Inflammatory macrophage treated with lipopolysaccharide for 4 hours (primary cell): Measurements from ENCODE around the gene PGR.

Experiments
- DNase-seq: peaks from one replicate; pipeline ENCODE4 v3.0.0-alpha.2; 2020

Gene PGR

DNA sequence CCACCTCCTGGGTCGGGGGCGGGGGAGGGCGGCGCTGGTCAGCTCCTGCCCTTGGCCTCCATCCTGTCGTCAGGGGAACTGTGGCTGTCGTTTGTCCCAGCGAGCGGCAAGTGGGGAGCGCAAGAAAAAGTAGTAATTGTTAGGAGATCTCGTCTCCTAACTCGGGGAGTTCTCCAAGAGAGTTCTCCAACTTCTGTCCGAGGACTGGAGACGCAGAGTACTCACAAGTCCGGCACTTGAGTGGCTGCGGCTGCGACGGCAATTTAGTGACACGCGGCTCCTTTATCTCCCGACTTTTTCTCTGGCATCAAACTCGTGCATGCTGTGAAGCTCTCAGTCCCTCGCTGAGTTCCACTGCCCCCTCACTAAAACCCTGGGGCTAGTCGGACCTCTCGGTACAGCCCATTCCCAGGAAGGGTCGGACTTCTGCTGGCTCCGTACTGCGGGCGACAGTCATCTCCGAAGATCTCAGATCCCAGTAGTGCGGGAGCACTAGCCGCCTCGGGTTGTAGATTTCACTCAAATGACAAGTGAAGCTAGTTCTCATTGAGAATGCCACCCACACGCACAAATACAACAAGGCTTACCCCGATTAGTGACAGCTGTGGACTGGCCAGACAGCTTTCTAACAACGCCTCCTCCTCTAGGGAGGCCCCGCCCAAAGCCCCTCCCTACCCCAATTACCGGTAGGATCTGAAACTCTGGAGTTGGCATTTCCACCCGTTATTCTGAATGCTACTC is at the start of gene PGR:
Gene PGR, minus strand, starts transcription at position 611 of the 741 bp plus-strand sequence. CDS start 743 bp downstream, outside the sequence.
- no peak for DNase-seq

DNA sequence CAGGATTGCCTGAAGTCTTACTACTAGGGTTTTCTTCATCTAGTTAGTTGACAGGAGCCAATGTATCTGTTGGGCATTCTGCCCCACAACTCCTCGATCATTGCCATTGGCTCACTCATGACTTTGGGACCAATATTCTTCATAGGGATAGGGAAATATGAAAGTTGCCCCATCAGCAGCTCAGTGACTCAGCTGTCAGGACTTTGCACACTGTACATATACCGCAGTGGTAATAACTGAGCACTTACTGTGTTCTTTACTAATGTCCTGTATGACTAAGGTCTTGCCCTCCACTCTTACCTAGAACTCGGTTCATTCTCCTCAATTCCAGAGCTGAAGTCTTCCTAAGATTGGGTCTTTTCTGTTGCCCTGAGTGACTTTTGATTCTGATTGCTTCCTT is 46.8 kb upstream of the PGR start:
- no peak for DNase-seq

DNA sequence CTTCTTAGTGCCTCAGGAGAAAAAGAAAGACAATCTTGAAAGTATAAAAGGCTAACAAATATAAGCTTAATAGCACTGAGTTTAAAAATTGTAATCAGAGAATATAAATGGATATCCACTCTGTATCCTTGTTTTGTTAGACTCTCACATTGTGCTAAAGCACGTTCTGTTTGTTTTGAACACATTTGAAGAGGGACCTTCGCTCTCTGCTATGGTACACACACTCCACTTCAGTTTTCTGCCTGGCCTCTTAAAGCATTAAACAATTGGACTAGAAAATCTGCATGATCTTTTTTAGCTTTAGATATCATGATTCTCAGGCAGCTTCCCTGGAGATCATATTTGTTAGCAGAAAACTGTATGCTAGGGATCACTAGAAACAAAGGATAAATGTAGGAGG is 40.3 kb upstream of the PGR start:
- DNase-seq = no peak

DNA sequence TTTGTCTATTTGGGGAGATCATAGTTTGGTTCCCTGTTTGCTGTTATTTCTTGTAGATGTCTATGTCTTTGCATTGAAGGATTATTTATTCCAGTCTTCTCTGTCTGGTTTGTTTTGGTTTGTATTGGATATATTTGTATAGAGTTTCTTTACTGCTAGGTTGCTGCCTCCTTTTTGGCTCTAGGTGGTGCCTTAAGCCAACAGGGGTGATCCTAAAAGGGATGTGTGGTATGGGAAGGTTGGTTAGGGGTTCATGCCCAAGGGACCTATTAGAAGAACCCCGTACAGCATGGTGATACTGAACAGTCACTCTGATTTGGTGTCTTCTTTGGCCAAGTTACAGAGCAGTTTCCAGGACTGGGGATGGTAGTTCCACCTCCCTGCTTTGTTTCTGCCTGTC is 36.4 kb upstream of the PGR start:
- no peak for DNase-seq

DNA sequence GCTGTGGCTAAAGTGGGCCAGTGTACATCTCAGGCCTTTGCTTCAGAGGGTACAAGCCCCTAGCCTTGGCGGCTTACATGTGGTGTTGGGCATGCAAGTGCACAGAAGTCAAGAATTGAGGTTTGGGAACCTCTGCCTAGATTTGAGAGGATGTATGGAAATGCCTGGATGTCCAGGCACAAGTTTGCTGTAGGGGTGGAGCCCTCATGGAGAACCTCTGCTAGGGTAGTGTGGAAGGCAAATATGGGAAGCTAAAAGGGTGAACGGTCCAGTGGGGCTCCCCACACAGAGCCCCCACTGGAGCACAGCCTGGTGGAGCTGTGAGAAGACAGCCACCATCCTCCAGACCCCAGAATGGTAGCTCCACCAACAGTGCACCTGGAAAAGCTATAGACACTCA is 28.5 kb upstream of the PGR start:
- DNase-seq = no peak

DNA sequence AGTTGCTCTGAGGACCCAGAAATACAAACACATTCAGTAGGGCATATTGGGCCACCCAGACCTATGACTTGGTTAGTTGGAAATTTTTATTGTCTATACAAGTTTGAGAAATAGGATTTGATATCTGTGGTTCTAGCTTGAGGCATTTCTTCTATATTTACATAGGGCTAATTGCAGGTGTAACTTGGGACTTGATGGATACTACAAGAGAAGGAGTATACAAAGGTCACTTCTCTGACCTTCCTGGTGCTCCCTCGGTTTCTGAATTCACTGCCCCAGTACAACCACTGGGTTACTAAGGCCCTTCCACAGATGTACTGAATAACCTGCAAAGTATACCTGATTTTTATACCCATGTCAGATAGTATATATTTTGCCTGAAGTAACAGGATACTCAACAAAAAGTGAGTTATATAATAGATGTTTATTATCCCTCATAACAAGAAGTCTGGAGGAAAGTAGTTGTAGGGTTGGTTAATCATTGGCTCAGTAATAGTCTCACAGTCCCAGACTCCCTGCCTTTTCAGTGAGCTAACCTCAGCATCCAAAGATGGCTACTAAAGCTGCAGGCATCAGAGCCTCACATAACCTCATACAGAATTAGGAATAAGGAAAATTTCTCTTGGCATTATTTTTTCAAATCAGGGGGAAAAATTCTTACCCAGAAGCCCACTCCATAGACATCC is 8.8 kb upstream of the PGR start:
- no peak for DNase-seq

DNA sequence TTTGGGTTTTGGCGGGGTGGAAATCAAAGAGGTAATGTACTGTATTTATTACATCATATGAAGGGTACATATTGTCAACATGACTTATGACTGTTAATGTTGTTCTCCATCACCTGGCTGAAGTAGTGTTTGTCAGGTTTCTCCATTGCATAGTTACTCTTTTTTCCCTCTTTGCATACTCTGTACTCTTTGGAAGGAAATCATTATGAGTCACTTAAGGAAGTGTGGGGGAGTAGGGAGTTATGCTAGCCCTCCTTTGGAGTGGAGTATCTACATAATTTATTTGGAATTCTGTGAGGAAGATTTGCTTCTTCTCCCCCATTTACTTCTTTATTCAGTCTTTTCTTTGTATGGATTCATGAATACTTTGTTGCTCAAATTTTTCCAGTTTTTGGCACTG is 3.6 kb upstream of the PGR start:
- DNase-seq = no peak

DNA sequence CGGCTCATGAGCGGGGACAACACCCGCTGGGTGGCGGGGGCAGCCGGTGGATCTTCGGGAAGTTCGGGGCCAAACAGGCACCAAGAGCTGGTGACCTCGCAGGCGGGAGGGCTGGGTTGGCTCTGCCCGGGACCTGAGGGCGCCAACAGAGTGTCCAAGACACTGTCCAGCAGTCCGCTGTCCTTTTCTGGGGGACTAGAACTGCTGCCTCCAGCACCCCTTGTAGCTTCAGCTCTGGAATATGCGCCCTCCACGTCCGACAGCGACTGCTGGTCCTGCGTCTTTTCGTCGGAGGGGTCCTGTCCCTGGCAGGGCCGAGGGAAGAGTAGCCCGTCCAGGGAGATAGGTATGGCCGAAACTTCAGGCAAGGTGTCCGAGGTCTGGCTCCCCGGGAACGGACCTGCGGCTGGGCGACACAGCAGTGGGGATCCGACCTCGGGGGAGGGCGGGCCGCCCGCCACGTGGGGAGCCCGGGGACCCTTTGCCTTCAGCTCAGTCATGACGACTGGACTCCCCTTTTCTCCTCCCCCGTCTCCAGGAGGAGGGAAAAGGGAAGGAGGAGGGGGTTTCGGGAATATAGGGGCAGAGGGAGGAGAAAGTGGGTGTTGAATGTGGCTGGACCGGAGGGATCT is 926 bp downstream of the PGR start:
- no peak for DNase-seq

DNA sequence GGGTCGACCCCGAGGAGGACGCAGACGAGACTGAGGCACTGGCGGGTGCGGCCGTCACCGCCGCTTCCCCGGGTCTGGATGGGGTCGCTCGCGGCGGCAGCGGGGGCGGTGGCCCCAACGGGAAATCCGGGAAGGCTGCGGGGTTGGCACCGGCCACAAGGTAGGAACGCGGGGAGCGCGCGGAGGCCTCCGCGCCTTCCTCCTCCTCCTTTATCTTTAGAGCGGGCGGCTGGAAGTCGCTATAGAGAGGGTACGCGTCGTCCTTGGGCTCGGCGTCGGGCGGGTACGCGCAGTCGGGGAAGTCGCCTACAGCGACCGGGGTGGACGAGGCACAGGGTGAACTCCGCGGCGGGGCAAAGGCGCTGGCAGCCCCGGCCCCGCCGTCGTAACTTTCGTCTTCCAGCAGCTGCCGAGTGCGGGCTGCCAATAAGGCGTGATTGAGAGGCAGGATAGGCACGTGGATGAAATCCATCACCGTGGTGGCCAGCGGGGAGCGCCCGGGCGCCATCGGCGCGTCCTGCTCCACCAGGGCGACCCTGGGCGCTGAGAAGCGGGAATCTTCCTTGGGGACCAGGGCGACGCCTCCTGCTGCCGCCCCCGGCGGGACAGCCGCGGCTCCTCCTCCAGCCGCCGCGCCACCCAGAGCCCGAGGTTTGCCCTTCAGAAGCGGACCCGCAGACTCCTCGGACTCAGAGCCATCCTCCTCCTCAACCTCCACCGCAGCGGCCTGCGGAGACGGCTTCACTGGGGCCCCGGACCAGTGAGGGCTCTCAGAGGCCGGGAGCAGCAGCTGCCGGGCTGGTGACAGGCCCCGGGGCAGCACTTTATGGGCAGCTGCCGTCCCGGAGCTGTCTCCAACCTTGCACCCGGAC is 1.7 kb downstream of the PGR start:
- no peak for DNase-seq

DNA sequence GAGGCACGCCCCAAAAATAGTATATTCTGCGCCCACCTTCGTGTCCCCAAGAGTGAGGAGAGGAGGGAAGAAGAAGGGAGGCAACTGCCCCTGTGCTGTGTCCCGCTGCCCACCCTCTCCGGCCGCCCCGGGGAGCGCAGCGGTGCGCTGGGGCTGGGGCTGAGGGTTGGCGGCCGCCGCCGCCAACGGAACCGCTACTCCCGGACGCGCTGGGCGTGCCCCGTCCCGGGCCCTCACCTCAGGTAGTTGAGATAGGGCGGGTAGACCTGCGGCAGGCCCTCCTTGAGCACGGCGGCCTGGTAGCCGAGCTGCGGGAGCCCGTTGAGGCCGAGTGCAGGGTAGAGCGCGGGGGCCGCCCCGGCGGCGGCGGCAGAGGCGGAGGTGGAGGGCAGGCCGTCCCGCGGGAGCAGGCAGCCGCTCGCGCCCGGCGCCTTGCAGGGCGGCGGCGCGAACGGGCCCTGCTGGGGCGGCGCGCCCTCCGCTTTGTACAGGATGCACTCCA is 2.4 kb downstream of the PGR start:
- DNase-seq = no peak

DNA sequence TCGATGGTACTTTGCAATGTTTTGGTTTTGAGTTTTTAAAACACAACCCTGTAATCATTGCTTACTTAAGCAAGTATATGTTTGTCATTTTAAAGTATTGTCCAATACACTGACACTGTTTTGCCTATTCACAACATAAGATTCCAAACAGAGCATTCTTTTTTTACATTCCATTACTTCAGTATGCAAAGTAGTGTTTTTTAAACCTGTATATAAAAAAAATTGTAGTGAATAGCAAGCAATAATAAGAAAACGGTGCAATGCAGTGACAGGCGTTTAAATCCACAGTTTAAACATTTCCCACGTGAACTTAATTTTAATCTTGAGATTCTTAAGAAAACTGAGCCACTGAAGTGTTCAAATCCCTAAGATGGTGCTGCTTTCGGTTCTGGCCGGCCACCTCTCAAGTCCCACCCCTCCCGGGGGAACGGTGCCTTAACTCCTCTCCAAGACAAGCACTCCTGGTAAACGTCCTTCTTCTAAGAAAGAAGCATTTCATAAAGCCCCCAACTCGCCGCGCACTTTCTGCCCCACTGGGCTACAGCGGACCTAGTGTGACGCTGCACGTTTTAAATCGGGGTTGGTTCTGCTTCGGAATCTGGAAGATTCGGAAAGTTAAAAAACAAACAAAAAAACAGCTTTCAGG is 2.9 kb downstream of the PGR start:
- DNase-seq = no peak

DNA sequence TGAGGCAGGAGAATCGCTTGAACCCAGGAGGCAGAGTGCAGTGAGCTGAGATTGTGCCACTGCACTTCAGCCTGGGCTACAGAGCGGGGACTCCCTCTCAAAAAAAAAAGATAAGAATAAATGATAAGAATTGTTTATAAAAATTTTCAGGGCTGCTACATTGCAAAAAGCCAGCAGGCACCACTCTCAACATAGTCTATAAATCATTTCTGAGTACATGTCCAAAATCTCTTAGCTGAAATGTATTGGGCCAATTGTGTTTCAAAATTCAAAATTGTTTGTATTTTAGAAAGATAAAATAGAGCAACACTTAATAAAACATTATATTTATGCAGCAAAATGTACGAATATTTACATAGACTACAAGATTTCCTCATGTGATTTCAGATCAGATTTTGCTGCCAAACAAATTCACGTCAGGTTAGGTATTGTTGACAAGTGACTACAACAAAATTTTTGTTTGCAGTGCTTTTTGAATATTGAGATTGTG is 13.9 kb downstream of the PGR start:
- no peak for DNase-seq

DNA sequence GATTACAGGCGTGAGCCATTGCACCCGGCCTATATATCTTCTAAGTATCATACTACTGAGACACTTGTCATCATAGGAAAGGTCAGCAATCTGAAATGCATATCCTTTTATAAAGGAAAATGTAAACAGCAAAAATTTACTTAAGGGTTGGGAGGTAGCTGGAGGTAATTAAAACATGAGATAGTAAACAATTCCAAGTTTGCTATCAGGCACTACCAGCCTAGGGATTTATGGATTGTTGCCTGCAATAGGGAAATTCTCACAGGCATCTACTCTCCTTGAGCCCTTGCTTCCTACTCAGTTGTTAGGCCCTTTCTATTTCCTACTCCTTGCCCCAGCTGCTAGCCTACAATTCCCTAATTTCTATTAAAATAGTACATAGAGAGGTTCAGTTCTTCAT is 16.1 kb downstream of the PGR start:
- no peak for DNase-seq

DNA sequence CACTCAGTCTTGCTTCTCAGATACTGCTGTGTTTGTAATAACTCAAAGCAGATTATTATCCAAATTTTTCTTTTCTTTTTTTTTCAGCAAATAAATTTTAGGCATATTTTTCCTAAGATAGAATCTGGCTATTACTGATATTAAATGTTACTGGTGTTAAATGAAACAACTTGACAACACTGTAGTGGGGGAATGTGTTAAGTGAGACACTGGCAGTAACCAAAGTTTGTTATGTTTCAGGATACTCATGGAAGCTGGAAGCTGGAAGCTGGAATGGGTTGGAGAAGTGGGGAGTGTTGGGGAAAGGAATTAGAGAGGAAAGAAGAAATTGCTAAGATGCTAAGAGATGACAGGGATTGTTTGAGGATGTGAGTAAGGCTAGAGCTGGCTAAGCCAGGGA is 24.9 kb downstream of the PGR start:
- DNase-seq = no peak

DNA sequence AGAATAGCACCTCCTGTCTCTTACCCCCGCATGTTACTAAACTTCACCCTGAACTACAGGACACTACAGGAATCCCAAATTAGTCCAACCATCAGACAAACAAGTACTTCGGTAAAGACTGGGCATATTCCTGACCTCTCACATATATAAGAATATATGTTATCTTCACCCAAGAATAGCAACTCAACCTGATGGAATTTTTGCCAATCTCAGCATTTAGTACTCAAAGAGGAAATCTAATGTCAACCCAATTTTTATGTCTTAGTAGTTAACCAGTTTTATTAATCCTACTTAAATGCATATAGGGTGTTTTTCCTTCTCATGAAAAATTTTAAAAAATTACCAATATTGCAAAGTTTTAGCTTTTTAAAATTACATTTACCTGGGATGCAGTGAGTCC is 26.2 kb downstream of the PGR start:
- no peak for DNase-seq

DNA sequence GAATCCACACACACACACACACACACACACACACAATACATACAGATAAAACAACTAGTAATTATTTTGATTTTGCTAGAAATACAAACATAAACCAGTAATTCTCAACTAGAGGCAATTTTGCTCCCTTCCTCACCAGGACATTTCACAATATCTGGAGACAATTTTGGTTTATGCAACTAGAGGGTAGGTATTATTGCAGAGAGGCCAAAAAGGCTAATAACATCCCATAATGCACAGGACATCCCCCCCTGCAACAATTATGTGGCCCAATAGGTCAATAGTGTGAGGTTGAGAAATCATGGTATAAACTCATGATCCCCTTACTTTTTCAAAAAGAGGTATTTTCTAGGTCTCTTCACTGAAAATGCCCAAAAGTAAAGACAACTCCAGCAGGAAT is 29.0 kb downstream of the PGR start:
- DNase-seq = no peak

DNA sequence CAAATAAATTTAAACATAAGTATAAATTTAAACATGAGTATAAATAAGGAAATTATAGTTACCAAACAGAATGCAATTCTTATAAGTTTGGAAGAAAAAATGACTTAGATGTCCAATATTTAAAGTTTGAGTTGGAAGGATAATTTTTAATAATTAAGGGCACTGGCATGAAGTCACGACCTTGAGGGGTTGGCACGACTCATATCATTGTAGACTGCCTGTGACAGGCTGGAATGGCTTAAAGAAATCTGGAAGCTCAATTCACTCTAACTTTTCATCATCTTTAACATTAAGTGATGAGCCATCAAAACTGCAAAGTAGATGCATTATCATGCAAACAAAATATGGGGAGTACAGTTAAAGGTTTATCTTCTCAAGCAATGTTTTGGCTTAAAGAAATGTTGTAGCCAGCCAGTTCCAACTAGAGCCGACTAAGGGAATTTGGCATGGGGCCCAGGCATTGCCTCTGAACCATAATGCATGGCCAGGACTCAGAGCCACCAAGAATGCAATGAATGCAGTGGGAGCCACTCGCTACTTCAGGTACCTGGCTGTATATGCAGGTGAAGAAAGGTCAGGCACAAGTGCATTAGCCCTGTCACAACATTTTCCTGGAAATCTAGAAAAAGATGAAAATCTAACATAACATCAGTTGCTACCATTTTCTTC is 33.4 kb downstream of the PGR start:
- no peak for DNase-seq

DNA sequence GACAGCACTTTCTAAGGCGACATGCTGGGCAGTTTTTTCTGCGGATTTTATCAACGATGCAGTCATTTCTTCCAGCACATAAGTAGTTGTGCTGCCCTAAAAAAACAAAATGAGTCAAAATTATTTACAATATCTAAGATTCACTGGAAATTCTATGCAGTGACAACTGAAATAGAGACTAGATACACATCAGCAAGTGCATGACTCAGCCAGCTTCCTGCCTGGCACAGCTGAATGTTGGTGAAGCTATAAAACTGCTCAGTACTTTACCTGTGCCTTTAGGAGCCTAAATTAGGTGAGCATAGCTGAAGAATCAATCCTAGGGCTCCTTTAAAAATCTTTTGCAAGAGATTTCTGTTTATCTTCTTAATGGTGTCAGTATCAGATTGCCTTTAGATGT is 37.8 kb downstream of the PGR start:
- DNase-seq = no peak

DNA sequence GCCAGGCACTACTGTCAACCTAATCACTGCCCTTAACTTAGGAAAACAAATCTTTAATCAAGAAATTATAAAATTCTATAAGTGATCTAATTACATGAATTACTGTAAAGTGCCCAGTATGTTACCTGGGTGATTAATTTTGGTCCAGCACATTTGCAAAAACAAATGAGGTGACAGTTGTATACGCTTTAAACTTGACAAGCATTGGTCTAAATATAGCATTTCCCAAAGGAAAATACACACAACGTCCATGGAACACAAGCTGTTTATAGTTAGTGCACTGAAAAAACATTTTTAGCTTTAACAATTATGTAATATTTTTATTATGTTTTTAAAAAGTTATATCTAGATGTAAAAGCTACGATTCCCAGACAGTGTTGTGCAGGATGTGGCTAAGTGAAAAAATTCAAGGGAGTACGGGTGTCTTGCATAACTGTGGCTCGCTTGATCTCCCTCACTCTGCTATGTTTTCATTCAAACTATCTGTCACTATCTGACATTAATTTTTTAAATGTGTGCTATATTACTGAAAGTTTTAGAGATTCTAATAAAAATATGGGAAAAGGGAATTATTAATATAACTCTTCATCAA is 38.8 kb downstream of the PGR start:
- DNase-seq = no peak

DNA sequence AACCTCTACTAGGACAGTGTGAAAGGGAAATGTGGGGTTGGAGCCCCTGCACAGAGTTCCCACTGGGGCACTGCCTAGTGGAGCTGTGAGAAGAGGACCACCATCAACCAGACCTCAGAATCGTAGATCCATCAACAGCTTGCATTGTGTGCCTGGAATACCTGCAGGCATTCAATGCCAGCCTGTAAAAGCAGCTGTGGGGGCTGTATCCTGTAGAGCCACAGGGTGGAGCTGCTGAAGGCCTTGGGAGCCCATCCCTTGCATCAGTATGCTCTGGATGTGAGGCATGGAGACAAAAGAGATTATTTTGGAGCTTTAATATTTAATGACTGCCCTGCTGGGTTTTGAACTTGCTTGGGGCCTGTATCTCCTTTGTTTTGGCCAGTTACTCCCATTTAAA is 46.3 kb downstream of the PGR start:
- DNase-seq = no peak

DNA sequence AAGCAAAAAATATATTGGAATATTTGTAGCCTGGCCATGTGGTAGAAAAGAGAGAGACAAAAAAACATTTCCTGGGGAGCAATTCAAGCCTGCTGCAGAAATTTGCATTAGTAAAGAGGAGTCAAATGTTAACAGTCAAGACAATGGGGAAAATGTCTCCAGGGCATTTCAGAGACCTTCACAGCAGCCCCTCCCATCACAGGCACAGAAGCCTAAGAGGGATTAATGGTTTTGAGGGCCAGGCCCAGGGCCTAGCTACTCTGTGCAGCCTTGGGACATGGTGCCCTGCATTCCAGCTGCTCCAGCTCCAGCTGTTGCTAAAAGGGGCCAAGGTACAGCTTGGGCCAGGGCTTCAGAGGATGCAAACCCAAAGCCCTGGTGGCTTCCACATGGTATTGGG is 46.8 kb downstream of the PGR start:
- no peak for DNase-seq
